GM18519 (cell line): ENCODE data around the gene DNAJC13.

Experiments used
- ATAC-seq: cut with Tn5 transposase; IDR thresholded peaks from one replicate; pipeline ENCODE4 v1.9.1; 2021; ENCODE audit warnings: mild to moderate bottlenecking, moderate library complexity; ENCODE audit not compliant: unreplicated experiment, low FRiP score

DNAJC13 gene

GRCh38 chr3:132587401-132587800, 170.1 kb downstream of the DNAJC13 start:
- ATAC-seq, result no peak
